Measurements from ENCODE around the gene CROCC2. TPM values are rescaled to one million over a fixed set of nuclear protein-coding genes. Genes with fewer than 3 reads are reported as not detected.

Gene CROCC2
- total RNA-seq, 4 donors from 2014 or later: 0.06 to 0.12 TPM; not detected in 2

DNA sequence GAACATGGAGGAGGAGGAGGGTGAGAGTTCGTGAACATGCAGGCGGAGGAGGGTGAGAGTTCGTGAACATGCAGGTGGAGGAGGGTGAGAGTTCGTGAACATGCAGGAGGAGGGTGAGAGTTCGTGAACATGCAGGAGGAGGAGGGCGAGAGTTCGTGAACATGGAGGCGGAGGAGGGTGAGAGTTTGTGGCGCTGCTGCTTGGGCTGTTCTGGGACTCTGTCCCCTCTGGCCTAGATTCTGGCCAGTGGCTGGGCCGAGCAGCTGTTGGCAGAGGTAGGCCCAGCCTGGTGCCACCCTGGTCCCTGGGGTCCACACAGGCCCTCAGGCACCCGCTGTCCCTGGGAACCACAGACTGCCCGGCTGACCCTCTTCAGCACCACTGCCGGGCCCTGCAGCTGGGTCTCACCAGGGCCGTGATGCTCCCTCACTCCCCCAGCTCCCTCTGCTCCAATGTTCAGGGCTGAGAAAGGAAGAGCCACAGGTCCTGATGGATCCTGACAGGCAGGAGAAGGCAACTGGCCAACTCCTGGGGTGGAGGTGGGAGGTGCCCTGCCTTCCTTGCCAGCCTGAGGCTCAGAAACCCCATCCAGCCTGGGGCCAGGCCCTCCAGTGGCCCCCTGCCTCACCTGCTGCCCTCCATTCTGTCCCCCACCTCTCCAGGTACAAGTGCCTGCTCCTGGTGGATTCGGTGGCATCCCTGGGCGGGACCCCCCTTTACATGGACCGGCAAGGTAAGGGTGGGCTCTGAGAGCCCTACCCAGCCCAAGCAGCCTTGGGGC is 33.6 kb upstream of the CROCC2 start:
- no peak for ATAC-seq (ENCODE audit: low FRiP score)
- no peak for DNase-seq (ENCODE audit: low spot score)
- TF ChIP-seq, protein P1, sequence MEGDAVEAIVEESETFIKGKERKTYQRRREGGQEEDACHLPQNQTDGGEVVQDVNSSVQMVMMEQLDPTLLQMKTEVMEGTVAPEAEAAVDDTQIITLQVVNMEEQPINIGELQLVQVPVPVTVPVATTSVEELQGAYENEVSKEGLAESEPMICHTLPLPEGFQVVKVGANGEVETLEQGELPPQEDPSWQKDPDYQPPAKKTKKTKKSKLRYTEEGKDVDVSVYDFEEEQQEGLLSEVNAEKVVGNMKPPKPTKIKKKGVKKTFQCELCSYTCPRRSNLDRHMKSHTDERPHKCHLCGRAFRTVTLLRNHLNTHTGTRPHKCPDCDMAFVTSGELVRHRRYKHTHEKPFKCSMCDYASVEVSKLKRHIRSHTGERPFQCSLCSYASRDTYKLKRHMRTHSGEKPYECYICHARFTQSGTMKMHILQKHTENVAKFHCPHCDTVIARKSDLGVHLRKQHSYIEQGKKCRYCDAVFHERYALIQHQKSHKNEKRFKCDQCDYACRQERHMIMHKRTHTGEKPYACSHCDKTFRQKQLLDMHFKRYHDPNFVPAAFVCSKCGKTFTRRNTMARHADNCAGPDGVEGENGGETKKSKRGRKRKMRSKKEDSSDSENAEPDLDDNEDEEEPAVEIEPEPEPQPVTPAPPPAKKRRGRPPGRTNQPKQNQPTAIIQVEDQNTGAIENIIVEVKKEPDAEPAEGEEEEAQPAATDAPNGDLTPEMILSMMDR (IDR thresholded peaks at IDR 0.05): no peak

GRCh38 chr2:240873098-240873788 is 32.9 kb upstream of the CROCC2 start:
- no peak for ATAC-seq (ENCODE audit: low FRiP score)
- TF ChIP-seq, protein P1 (IDR thresholded peaks at IDR 0.05): no peak
- no peak for DNase-seq (ENCODE audit: low spot score)

DNA sequence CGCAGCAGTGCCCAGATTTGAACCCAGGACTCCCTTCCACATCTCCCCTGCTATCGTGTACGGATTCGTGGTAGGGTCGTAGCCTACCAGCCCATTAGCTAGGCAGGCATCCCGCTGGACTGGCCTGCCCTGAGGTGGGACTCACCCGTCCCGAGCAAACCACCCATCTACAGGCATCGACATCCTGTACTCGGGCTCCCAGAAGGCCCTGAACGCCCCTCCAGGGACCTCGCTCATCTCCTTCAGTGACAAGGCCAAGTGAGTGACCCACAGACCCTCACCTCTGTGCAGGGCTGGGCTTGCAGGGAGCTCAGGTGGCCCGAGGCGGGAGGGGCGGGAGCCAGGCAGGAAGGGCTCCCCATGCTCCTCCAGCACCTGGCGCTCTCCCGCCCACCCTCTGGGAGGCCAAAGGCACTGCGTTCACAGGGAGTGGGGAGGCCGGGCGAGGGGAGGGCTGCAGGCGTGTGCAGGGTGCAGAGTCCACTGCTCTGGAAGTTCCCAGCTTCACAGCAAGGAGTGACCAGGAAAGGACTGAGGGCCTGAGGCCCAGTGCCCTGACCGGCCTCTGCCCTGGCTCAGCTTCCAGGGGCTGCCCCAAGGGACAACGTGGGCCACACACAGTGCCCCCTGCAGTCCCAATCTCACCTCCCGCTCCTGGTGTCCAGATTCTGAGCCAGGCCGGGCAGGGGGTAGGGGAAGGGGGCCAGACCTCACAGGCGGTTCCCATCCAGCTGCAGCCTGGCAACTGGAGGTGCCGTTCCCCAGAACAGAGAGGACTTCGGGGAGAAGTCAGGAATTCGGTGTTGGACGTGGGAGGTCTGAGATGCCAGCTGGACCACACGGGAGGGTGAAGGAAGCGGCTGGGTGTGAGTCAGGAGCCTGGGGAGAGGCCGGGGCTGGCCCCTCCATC is 32.1 kb upstream of the CROCC2 start:
- ATAC-seq (ENCODE audit: low FRiP score) (no peak), DNase-seq (ENCODE audit: low spot score) (no peak)

DNA sequence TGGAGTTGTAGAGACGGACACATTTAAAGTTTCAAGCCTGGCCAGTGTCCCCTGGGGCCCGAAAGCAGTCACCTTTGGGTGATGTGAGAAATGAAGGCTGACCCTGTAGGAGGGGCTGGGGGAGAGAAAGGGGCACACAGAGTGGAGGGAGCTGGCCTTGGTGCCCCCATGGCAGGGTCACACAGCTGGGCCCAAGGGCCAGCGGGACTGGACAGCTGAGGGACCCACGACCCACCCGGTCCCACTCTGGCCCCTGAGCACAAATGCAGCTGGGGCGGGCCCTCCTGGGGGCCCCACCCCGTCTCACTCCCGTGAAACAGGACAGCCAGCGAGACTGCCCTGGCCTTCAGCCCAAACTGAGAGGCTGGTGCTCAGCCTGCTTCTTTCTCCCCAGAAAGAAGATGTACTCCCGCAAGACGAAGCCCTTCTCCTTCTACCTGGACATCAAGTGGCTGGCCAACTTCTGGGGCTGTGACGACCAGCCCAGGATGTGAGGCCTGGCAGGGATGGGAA is 31.4 kb upstream of the CROCC2 start:
- ATAC-seq (ENCODE audit: low FRiP score): no peak
- TF ChIP-seq, protein P1 (IDR thresholded peaks at IDR 0.05): no peak
- DNase-seq (ENCODE audit: low spot score): no peak

More for the DNA sequence above, 32.1 kb upstream of the CROCC2 start:
- TF ChIP-seq, protein P1 (IDR thresholded peaks at IDR 0.05): no peak

GRCh38 chr2:240875228-240876034 is 30.7 kb upstream of the CROCC2 start:
- ATAC-seq (ENCODE audit: low FRiP score) (no peak), DNase-seq (ENCODE audit: low spot score) (no peak)
- TF ChIP-seq, protein P1 (IDR thresholded peaks at IDR 0.05): no peak

GRCh38 chr2:240876035-240876474 is 30.1 kb upstream of the CROCC2 start:
- DNase-seq (ENCODE audit: low spot score) (no peak), ATAC-seq (ENCODE audit: low FRiP score) (no peak)
- TF ChIP-seq, protein P1 (IDR thresholded peaks at IDR 0.05): no peak

Data from omental fat pad (tissue), 4 donors.